CD4-positive, alpha-beta T cell (primary cell): ENCODE results near the gene RFFL. TPM values are rescaled to one million over a fixed set of nuclear protein-coding genes. Genes with fewer than 3 reads are reported as not detected.
"Not testable (repeated sequence)": the region's sequence is repeated elsewhere in the genome, so short reads cannot be mapped to it uniquely, and the experiment has no call there.

Experiments used
- ATAC-seq: fragments of 200-7000 bp; cut with Tn5 transposase; one replicate; pipeline ENCODE4 v1.10.0; 2022; ENCODE audit warnings: mild to moderate bottlenecking; ENCODE audit not compliant: poor library complexity
- CTCF ChIA-PET: fragments of 350-600 bp; sonication (Branson Sonifier 250); formaldehyde crosslinking; loops from one replicate; lab custom pipeline; 2021; ENCODE audit warnings: antibody characterized with exemption, inconsistent platforms; lab: Charles Lee
- POLR2A ChIA-PET: fragments of 350-600 bp; sonication (Branson Sonifier 250); formaldehyde crosslinking; loops from one replicate; lab custom pipeline; 2021; ENCODE audit warnings: antibody characterized with exemption, inconsistent platforms; lab: Charles Lee
- DNase-seq, 14 experiments: peaks; one replicate each; pipeline ENCODE4 v3.0.0-alpha.2; 2013 to 2020; ENCODE audit warnings: mixed read lengths in 2 of 14
- H3K27ac ChIP-seq, 2 donors: one replicate each; pipeline versions ENCODE4 v1.5.1 to v1.7.0; 2013; ENCODE audit warnings: low read length in 2 of 2, low read depth in 1 of 2, mild to moderate bottlenecking in 1 of 2
- H3K27me3 ChIP-seq, 2 experiments: 1 replicate in 1 of 2; 2 replicates in 1 of 2; pipeline versions ENCODE4 v1.6.1 to v1.7.0; 2013; ENCODE audit warnings: low read length in 2 of 2, control low read depth in 1 of 2, mild to moderate bottlenecking in 1 of 2, moderate library complexity in 1 of 2; ENCODE audit not compliant: insufficient read depth in 2 of 2, control insufficient read depth in 1 of 2
- H3K36me3 ChIP-seq: one replicate; pipeline ENCODE4 v1.6.1; 2013; ENCODE audit warnings: low read length, control low read depth; ENCODE audit not compliant: insufficient read depth
- H3K4me1 ChIP-seq: one replicate; pipeline ENCODE4 v1.6.1; 2013; ENCODE audit warnings: low read length, control low read depth; ENCODE audit not compliant: insufficient read depth
- H3K4me3 ChIP-seq: one replicate; pipeline ENCODE4 v1.5.1; 2013; ENCODE audit warnings: mild to moderate bottlenecking, low read length, moderate library complexity
- H3K9me3 ChIP-seq, 2 experiments: 1 replicate in 1 of 2; 2 replicates in 1 of 2; pipeline versions ENCODE4 v1.6.1 to v1.7.0; 2013; ENCODE audit warnings: low read length in 2 of 2, mild to moderate bottlenecking in 2 of 2, control low read depth in 1 of 2, moderate library complexity in 1 of 2; ENCODE audit not compliant: control insufficient read depth in 1 of 2, insufficient read depth in 1 of 2
- H3K27ac Mint-ChIP-seq: one replicate; pipeline ENCODE4 v1.8.0; 2020; ENCODE audit warnings: mixed read lengths
- H3K27me3 Mint-ChIP-seq: one replicate; pipeline ENCODE4 v1.8.0; 2021; ENCODE audit warnings: mixed read lengths
- H3K36me3 Mint-ChIP-seq: one replicate; pipeline ENCODE4 v1.8.0; 2021; ENCODE audit warnings: low read depth, mixed read lengths
- H3K4me1 Mint-ChIP-seq: one replicate; pipeline ENCODE4 v1.8.0; 2021; ENCODE audit warnings: low read depth, mixed read lengths
- H3K4me3 Mint-ChIP-seq: one replicate; pipeline ENCODE4 v1.8.0; 2020; ENCODE audit warnings: mild to moderate bottlenecking, mixed read lengths
- H3K9me3 Mint-ChIP-seq: one replicate; pipeline ENCODE4 v1.8.0; 2020; ENCODE audit warnings: mixed read lengths
- CTCF ChIP-seq: fragments of 200-600 bp; IDR thresholded peaks from one replicate; pipeline ENCODE4 v1.8.0; 2022; ENCODE audit warnings: antibody characterized with exemption, mild to moderate bottlenecking
- intact Hi-C, 2 experiments: fragments of 100-400 bp; cut with DNase I in 1 of 2; cut with micrococcal nuclease in 1 of 2; formaldehyde crosslinking; loops; one replicate each; pipeline versions ENCODE4 v1.15.1 to v1.9.0; 2023 to 2025; cut with DNase I, micrococcal nuclease
- total RNA-seq, 174 experiments: library from RNA in 2 of 174; stranded (reverse) in 2 of 174; gene quantifications; one replicate each; pipeline ENCODE4 v1.2.3 and lab custom pipeline; 2021 to 2026

Gene RFFL
- total RNA-seq, 2 experiments from 2014 or later = 57.8 to 66.1 TPM

GRCh38 chr17:35030780-35031179, 32.7 kb downstream of the RFFL start:
- Histone ChIP-seq H3K27me3 (no peaks in the 10 kb centered on the region), H3K4me3 (no peak overlapping the region), H3K36me3 (peaks cover 15% of the 10 kb centered on the region), H3K27ac (no peak overlapping the region), H3K4me1 (peaks cover 9% of the 10 kb centered on the region), H3K9me3 (no peaks in the 10 kb centered on the region)
- Mint-ChIP-seq H3K36me3 (peaks cover 38% of the 10 kb centered on the region), H3K27ac (peak overlapping the region; percentile 47), H3K4me3 (no peak overlapping the region), H3K4me1 (peaks cover 40% of the 10 kb centered on the region), H3K9me3 (no peaks in the 10 kb centered on the region), H3K27me3 (no peaks in the 10 kb centered on the region)
- no peak for DNase-seq
- no peak for ATAC-seq
- intact Hi-C loops = no loop called here
- ChIA-PET CTCF (no interaction called here), POLR2A (no interaction called here)
- TF ChIP-seq CTCF = no peak

- no peak for TF ChIP-seq CTCF
- DNase-seq (no peak), ATAC-seq (no peak)
- Mint-ChIP-seq H3K27ac (peak overlapping the region; percentile 68), H3K27me3 (no peaks in the 10 kb centered on the region), H3K4me1 (peaks cover 54% of the 10 kb centered on the region), H3K9me3 (no peaks in the 10 kb centered on the region), H3K4me3 (no peak overlapping the region), H3K36me3 (peaks cover 47% of the 10 kb centered on the region)
- H3K4me1 ChIP-seq = peaks cover 16% of the 10 kb centered on the region
- no peaks in the 10 kb centered on the region for H3K27me3 ChIP-seq
- peak overlapping the region in 1 of 2 donors; percentile 27 for H3K27ac ChIP-seq
- H3K36me3 ChIP-seq = peaks cover 22% of the 10 kb centered on the region
- no peak overlapping the region for H3K4me3 ChIP-seq
- intact Hi-C loops = no loop called here
- CTCF ChIA-PET = interaction anchor here (0.6 to 1.3 kb wide), 3 partner anchors 12 to 776 kb away, joined by 3 to 4 read pairs (median 3); no protein-coding TSS in a partner anchor
- H3K9me3 ChIP-seq = no peaks in the 10 kb centered on the region
- POLR2A ChIA-PET = interaction anchor here (1.2 to 1.8 kb wide), 2 partner anchors 12 to 20 kb away, joined by 3 to 6 read pairs; no protein-coding TSS in a partner anchor
Measured at GRCh38 chr17:35028531-35029262, 34.8 kb downstream of the RFFL start.

- Mint-ChIP-seq H3K36me3 (peaks cover 45% of the 10 kb centered on the region), H3K27ac (peak overlapping the region; percentile 68), H3K4me1 (peaks cover 59% of the 10 kb centered on the region)
- Histone ChIP-seq H3K27ac (peak overlapping the region in 1 of 2 donors; percentile 27), H3K36me3 (peaks cover 22% of the 10 kb centered on the region), H3K4me1 (peaks cover 16% of the 10 kb centered on the region)
- H3K27me3 Mint-ChIP-seq, H3K4me3 ChIP-seq, H3K9me3 Mint-ChIP-seq, H3K4me3 Mint-ChIP-seq, DNase-seq, ATAC-seq, H3K27me3 ChIP-seq, intact Hi-C loops, H3K9me3 ChIP-seq: not testable (repeated sequence)
- CTCF ChIA-PET = interaction anchor here (0.6 to 1.4 kb wide), 3 partner anchors 13 to 776 kb away, joined by 3 read pairs; no protein-coding TSS in a partner anchor
- POLR2A ChIA-PET = interaction anchor here (1.2 to 1.8 kb wide), 2 partner anchors 13 to 20 kb away, joined by 3 to 6 read pairs; no protein-coding TSS in a partner anchor
Measured at GRCh38 chr17:35028097-35028496, 35.4 kb downstream of the RFFL start.
